HCT116 (cell line): ENCODE results near the gene ADAMTSL5. TPM values are rescaled to one million over a fixed set of nuclear protein-coding genes. Genes with fewer than 3 reads are reported as not detected.

ENCODE experiments used
- ATAC-seq: fragments of 200-7000 bp; cut with Tn5 transposase; 2 replicates; pipeline ENCODE4 v1.9.1; 2020; ENCODE audit warnings: mild to moderate bottlenecking, moderate library complexity
- BruUV-seq: library from RNA; stranded (reverse); fragments of 400-500 nt; replicated peaks from 2 replicates; lab custom pipeline; 2021; lab: Mats Ljungman, UMichigan
- CTCF ChIA-PET: fragments of 300-600 bp; sonication (Branson Sonifier 250); formaldehyde crosslinking; loops from one replicate; lab custom pipeline; 2021; ENCODE audit warnings: antibody characterized with exemption; lab: Charles Lee
- POLR2A ChIA-PET: fragments of 300-600, 350-600 bp; sonication (Branson Sonifier 250); formaldehyde crosslinking; loops from one replicate; lab custom pipeline; 2021; ENCODE audit warnings: antibody characterized with exemption; lab: Charles Lee
- RAD21 ChIA-PET, 2 experiments: fragments of 300-600 bp; sonication (Branson Sonifier 250); formaldehyde crosslinking; loops; one replicate each; lab custom pipeline; 2023; ENCODE audit warnings: low total read pairs in 2 of 2; ENCODE audit not compliant: uncharacterized antibody in 2 of 2, unreplicated experiment in 2 of 2, low non-redundant PET in 1 of 2; lab: Charles Lee
- DNase-seq: peaks from one replicate; pipeline ENCODE4 v3.0.0-alpha.2; 2010; ENCODE audit warnings: low read depth, low spot score
- H2AFZ ChIP-seq: fragments of 200-600 bp; shearing (Covaris generic), sonication (generic); 2 replicates; pipeline ENCODE4 v1.6.1; 2017; ENCODE audit warnings: low read depth, mixed run types, mixed read lengths, antibody characterized with exemption, low read length; ENCODE audit not compliant: poor library complexity, severe bottlenecking
- H3K27ac ChIP-seq: 2 replicates; pipeline ENCODE4 v1.5.1; 2012; ENCODE audit warnings: low read depth, low read length
- H3K27me3 ChIP-seq: fragments of 200-600 bp; sonication (generic); 2 replicates; pipeline ENCODE4 v1.6.1; 2016; ENCODE audit warnings: mixed run types, low read length, mixed read lengths; ENCODE audit not compliant: insufficient read depth
- H3K36me3 ChIP-seq, 2 experiments: fragments of 200-500 bp in 1 of 2; fragments of 200-600 bp in 1 of 2; sonication (Bioruptor generic) in 1 of 2; sonication (generic) in 1 of 2; 2 replicates each; pipeline versions ENCODE4 v1.5.1 to v1.6.1; 2014 to 2016; ENCODE audit warnings: low read length in 2 of 2, inconsistent platforms in 1 of 2, mixed read lengths in 1 of 2, mixed run types in 1 of 2; ENCODE audit not compliant: insufficient read depth in 2 of 2, control insufficient read depth in 1 of 2
- H3K4me1 ChIP-seq, 2 experiments: fragments of 200-600 bp in 1 of 2; sonication (generic) in 1 of 2; 2 replicates each; pipeline versions ENCODE4 v1.5.1 to v1.6.1; 2012 to 2017; ENCODE audit warnings: low read length in 2 of 2, inconsistent platforms in 1 of 2, mild to moderate bottlenecking in 1 of 2, mixed read lengths in 1 of 2, mixed run types in 1 of 2, moderate library complexity in 1 of 2; ENCODE audit not compliant: insufficient read depth in 2 of 2, control insufficient read depth in 1 of 2
- H3K4me2 ChIP-seq: fragments of 200-600 bp; sonication (generic); 2 replicates; pipeline ENCODE4 v1.6.1; 2017; ENCODE audit warnings: mixed run types, low read length, mixed read lengths
- H3K4me3 ChIP-seq, 2 experiments: fragments of 200-600 bp in 1 of 2; sonication (generic) in 1 of 2; replicated peaks in 1 of 2; 2 replicates each; pipeline ENCODE4 v1.5.1; 2011 to 2016; ENCODE audit warnings: low read length in 2 of 2, control low read depth in 1 of 2, low read depth in 1 of 2, mild to moderate bottlenecking in 1 of 2, mixed read lengths in 1 of 2, mixed run types in 1 of 2
- H3K79me2 ChIP-seq: fragments of 200-600 bp; sonication (generic); 2 replicates; pipeline ENCODE4 v1.6.1; 2017; ENCODE audit warnings: mild to moderate bottlenecking, mixed run types, low read length, moderate library complexity, mixed read lengths; ENCODE audit not compliant: insufficient read depth
- H3K9ac ChIP-seq: fragments of 200-600 bp; sonication (generic); 2 replicates; pipeline ENCODE4 v1.6.1; 2016; ENCODE audit warnings: low read length, mixed read lengths
- H3K9me2 ChIP-seq: fragments of 200-600 bp; sonication (generic), shearing (Covaris generic); 2 replicates; pipeline ENCODE4 v1.6.1; 2017; ENCODE audit warnings: mixed run types, mild to moderate bottlenecking, moderate library complexity; ENCODE audit not compliant: insufficient read depth
- H3K9me3 ChIP-seq, 2 experiments: fragments of 200-500 bp in 1 of 2; fragments of 200-600 bp in 1 of 2; sonication (Bioruptor generic) in 1 of 2; sonication (generic) in 1 of 2; 2 replicates each; pipeline ENCODE4 v1.6.1; 2014 to 2017; ENCODE audit warnings: low read length in 2 of 2, mixed read lengths in 2 of 2, inconsistent platforms in 1 of 2, low read depth in 1 of 2, mild to moderate bottlenecking in 1 of 2, mixed run types in 1 of 2, moderate library complexity in 1 of 2; ENCODE audit not compliant: control insufficient read depth in 1 of 2, insufficient read depth in 1 of 2
- H4K20me1 ChIP-seq: fragments of 200-600 bp; sonication (generic), shearing (Covaris generic); 2 replicates; pipeline ENCODE4 v1.6.1; 2017; ENCODE audit warnings: mixed run types, mild to moderate bottlenecking, moderate library complexity; ENCODE audit not compliant: insufficient read depth
- CBX3 ChIP-seq: IDR thresholded peaks from 2 replicates; pipeline ENCODE4 v1.6.1; 2012; ENCODE audit warnings: low read depth
- CEBPB ChIP-seq: IDR thresholded peaks from 2 replicates; pipeline ENCODE4 v1.6.1; 2012; ENCODE audit warnings: low read depth
- CTCF ChIP-seq, 3 experiments: fragments of 200-600 bp in 1 of 3; sonication (generic) in 1 of 3; IDR thresholded peaks in 2 of 3; conservative IDR thresholded peaks in 1 of 3; 2 replicates each; pipeline ENCODE4 v1.5.1; 2012 to 2017; ENCODE audit warnings: low read depth in 2 of 3, low read length in 2 of 3, antibody characterized with exemption in 1 of 3, borderline replicate concordance in 1 of 3, control low read depth in 1 of 3, mild to moderate bottlenecking in 1 of 3, mixed read lengths in 1 of 3, mixed run types in 1 of 3, moderate library complexity in 1 of 3; ENCODE audit not compliant: insufficient read depth in 1 of 3
- EGR1 ChIP-seq: IDR thresholded peaks from 2 replicates; pipeline ENCODE4 v1.6.1; 2012; ENCODE audit warnings: low read depth
- ELF1 ChIP-seq: IDR thresholded peaks from 2 replicates; pipeline ENCODE4 v1.6.1; 2012; ENCODE audit warnings: low read depth, borderline replicate concordance
- EZH2 ChIP-seq: fragments of 200-600 bp; sonication (generic); IDR thresholded peaks from 2 replicates; pipeline ENCODE4 v1.6.1; 2017; ENCODE audit warnings: antibody characterized with exemption, mixed run types
- EZH2phosphoT487 ChIP-seq: fragments of 200-600 bp; IDR thresholded peaks from 2 replicates; pipeline ENCODE4 v1.6.1; 2018; ENCODE audit warnings: antibody characterized with exemption, borderline replicate concordance
- FOSL1 ChIP-seq: IDR thresholded peaks from 2 replicates; pipeline ENCODE4 v1.6.1; 2012; ENCODE audit warnings: low read depth
- JUND ChIP-seq: IDR thresholded peaks from 2 replicates; pipeline ENCODE4 v1.6.1; 2012
- POLR2A ChIP-seq: IDR thresholded peaks from 2 replicates; pipeline ENCODE4 v1.7.0; 2011; ENCODE audit warnings: borderline replicate concordance; ENCODE audit not compliant: insufficient read depth, insufficient read length; ENCODE audit errors: extremely low read depth
- POLR2AphosphoS5 ChIP-seq: IDR thresholded peaks from 2 replicates; pipeline ENCODE4 v1.6.1; 2011; ENCODE audit warnings: mild to moderate bottlenecking, low read depth, low read length, moderate library complexity
- RAD21 ChIP-seq: IDR thresholded peaks from 2 replicates; pipeline ENCODE4 v1.6.1; 2012; ENCODE audit warnings: low read depth, mild to moderate bottlenecking
- REST ChIP-seq: IDR thresholded peaks from 2 replicates; pipeline ENCODE4 v1.6.1; 2012; ENCODE audit warnings: low read depth
- SIN3A ChIP-seq: IDR thresholded peaks from 2 replicates; pipeline ENCODE4 v1.6.1; 2012; ENCODE audit warnings: low read depth
- SP1 ChIP-seq: IDR thresholded peaks from 2 replicates; pipeline ENCODE4 v1.6.1; 2012; ENCODE audit warnings: low read depth
- SRF ChIP-seq: IDR thresholded peaks from 2 replicates; pipeline ENCODE4 v1.6.1; 2012; ENCODE audit warnings: low read depth
- TCF7L2 ChIP-seq: IDR thresholded peaks from 2 replicates; pipeline ENCODE4 v1.7.0; 2011; ENCODE audit warnings: borderline replicate concordance, inconsistent platforms; ENCODE audit not compliant: insufficient read depth, insufficient read length; ENCODE audit errors: extremely low read depth
- YY1 ChIP-seq: IDR thresholded peaks from 2 replicates; pipeline ENCODE4 v1.6.1; 2011; ENCODE audit warnings: low read length, low read depth, moderate library complexity, mild to moderate bottlenecking; ENCODE audit not compliant: insufficient replicate concordance; ENCODE audit errors: extremely low read depth
- ZFX ChIP-seq: fragments of 450-650 bp; IDR thresholded peaks from 2 replicates; pipeline ENCODE4 v1.6.1; 2017
- ZNF274 ChIP-seq: fragments of 200-500 bp; sonication (Bioruptor generic); IDR thresholded peaks from 2 replicates; pipeline ENCODE4 v1.6.1; 2014; ENCODE audit warnings: mild to moderate bottlenecking, low read depth, low read length, inconsistent platforms
- intact Hi-C: fragments of 100-400 bp; cut with micrococcal nuclease; formaldehyde crosslinking; loops from 2 replicates; pipeline ENCODE4 v1.10.0; 2022
- total RNA-seq: library from RNA; stranded (reverse); gene quantifications from one replicate; pipeline ENCODE4 v1.2.1, GENCODE V29; 2021; ENCODE audit not compliant: unreplicated experiment

Gene ADAMTSL5
- total RNA-seq, 1 experiment from 2014 or later = 24.0 TPM

DNA sequence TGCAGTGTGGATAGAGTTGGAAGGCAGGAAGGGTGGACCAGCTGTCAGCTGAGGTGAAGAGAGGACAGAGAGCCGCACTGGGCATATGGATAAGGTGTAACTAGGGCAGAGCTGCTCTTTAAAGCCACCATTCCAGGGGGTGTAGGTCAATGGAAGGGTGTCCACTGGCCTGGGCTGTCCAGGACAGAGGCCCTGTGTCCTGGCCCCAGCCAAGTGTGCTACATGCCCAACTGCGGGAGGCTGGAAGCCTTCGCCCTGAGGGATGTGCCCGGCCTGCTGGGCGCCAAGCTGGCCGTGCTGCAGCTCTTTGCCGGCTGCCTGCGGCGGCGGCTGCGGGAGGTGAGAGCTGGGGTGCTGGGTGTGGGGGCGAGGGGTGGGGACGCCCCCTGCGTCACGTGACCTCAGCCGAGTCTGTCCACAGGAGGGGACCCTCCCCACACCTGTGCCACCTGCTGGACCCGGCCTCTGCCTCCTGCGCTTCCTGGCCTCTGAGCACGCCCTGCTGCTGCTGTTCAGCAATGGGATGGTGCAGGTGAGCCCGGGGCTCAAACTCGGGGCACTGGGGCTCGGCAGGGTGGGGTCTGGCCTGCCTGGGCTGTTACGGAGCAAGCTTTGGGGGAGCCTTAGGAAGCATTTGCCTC, 20.8 kb upstream of the ADAMTSL5 start:
- H3K9me3 ChIP-seq = no peaks in the 10 kb centered on the region
- H3K4me3 ChIP-seq = no peak overlapping the region
- no peak overlapping the region for H3K27ac ChIP-seq
- TF ChIP-seq CTCF (IDR thresholded peaks at IDR 0.05 in 2 of 3, conservative IDR thresholded peaks at IDR 0.05 in 1 of 3; ENCODE audit: borderline replicate concordance in 1 of 3, insufficient read depth in 1 of 3, low read depth in 2 of 3, low read length in 2 of 3) (no peak), ZFX (no peak), JUND (no peak), FOSL1 (no peak), CEBPB (no peak), TCF7L2 (no peak), POLR2AphosphoS5 (no peak), EGR1 (no peak), YY1 (no peak), EZH2 (no peak), ZNF274 (no peak), ELF1 (no peak), EZH2phosphoT487 (no peak), CBX3 (no peak), SP1 (no peak), POLR2A (no peak), RAD21 (no peak), REST (no peak), SRF (no peak), SIN3A (no peak)
- no peaks in the 10 kb centered on the region for H3K4me1 ChIP-seq
- no peak for DNase-seq
- H3K9me2 ChIP-seq = no peaks in the 10 kb centered on the region
- ChIA-PET POLR2A (no interaction called here), RAD21 (no interaction called here), CTCF (no interaction called here)
- H3K4me2 ChIP-seq = no peak overlapping the region
- no peaks in the 10 kb centered on the region for H3K36me3 ChIP-seq
- H3K27me3 ChIP-seq = no peaks in the 10 kb centered on the region
- intact Hi-C loops = no loop called here
- H3K79me2 ChIP-seq = no peaks in the 10 kb centered on the region
- no peak overlapping the region for H2AFZ ChIP-seq
- H4K20me1 ChIP-seq = no peaks in the 10 kb centered on the region
- no TSS peak for BruUV-seq
- H3K9ac ChIP-seq = no peak overlapping the region
- ATAC-seq = no peak
